Skeletal muscle tissue (tissue), 4 donors: Measurements from ENCODE around the gene DNAJC6. TPM values are rescaled to one million over a fixed set of nuclear protein-coding genes. Genes with fewer than 3 reads are reported as not detected.

ENCODE experiments used
- H3K27ac ChIP-seq: one replicate; pipeline ENCODE4 v1.7.0; 2013; ENCODE audit warnings: mild to moderate bottlenecking, low read depth, low read length, inconsistent platforms
- H3K27me3 ChIP-seq, 3 donors: one replicate each; pipeline ENCODE4 v1.7.0; 2013; ENCODE audit warnings: low read length in 3 of 3; ENCODE audit not compliant: control insufficient read depth in 3 of 3, insufficient read depth in 3 of 3
- H3K36me3 ChIP-seq, 3 donors: one replicate each; pipeline ENCODE4 v1.7.0; 2013; ENCODE audit warnings: low read length in 3 of 3; ENCODE audit not compliant: control insufficient read depth in 3 of 3, insufficient read depth in 3 of 3
- H3K4me1 ChIP-seq, 3 donors: one replicate each; pipeline ENCODE4 v1.7.0; 2013; ENCODE audit warnings: low read length in 3 of 3, mild to moderate bottlenecking in 3 of 3; ENCODE audit not compliant: control insufficient read depth in 3 of 3, insufficient read depth in 3 of 3
- H3K4me3 ChIP-seq, 3 donors: one replicate each; pipeline ENCODE4 v1.7.0; 2013; ENCODE audit warnings: low read length in 3 of 3
- H3K9ac ChIP-seq, 3 donors: one replicate each; pipeline ENCODE4 v1.7.0; 2013; ENCODE audit warnings: low read length in 3 of 3, mild to moderate bottlenecking in 3 of 3, moderate library complexity in 2 of 3, low read depth in 1 of 3
- H3K9me3 ChIP-seq, 3 donors: one replicate each; pipeline ENCODE4 v1.7.0; 2013; ENCODE audit warnings: low read length in 3 of 3; ENCODE audit not compliant: control insufficient read depth in 3 of 3
- total RNA-seq: library from RNA; depleted of rRNA; stranded (reverse); fragments of >200 nt; gene quantifications from one replicate; pipeline ENCODE4 v1.2.3, GENCODE V29; 2014
- donor health status: Osteomylitis.

Gene DNAJC6
- total RNA-seq: 2.6 TPM

DNA sequence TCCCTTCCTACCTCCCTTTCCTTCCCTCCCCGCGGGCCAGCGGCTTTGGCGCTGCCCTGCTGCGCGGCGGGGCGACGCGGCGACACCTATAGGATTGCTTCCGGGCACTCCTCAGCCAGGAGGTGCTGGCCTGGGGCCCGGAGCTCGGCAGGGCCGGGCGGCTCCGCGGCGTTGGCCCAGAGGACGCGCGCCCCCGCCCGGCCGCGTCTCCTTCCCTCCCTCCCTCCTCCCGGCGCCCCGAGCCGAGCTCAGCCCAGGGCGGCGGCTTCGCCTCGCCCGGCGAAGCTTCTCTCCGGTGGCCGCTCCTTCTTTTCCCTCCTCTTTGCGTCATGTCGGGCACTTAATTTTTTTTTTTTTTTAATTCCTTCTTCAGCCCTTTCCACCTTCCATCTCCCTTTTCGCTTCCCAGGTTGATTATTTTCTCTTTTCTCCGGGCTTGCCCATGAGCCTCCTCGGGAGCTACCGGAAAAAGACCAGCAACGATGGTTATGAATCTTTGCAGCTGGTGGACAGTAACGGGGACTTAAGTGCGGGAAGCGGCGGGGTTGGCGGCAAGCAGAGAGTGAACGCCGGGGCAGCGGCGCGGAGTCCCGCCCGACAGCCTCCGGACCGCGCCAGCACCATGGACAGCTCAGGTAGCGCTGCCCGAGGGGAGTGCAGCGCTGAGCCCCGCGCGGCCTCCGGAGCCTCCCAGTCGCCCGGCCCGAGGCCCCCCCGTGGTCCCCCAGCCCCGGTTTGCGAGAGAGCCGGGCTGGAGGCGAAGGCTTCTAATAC is at the start of gene DNAJC6:
TSS of gene DNAJC6 (plus strand) at position 240 of the 774 bp plus-strand sequence. CDS start at position 443, 203 bp downstream.
- H3K27ac ChIP-seq: no peak within 1 kb of the TSS
- H3K27me3 ChIP-seq: peaks cover 4 to 16% (median 15%) of the 10 kb centered on the region in 3 donors
- H3K9ac ChIP-seq: no peak within 1 kb of the TSS
- no peaks in the 10 kb centered on the region for H3K36me3 ChIP-seq
- H3K4me3 ChIP-seq: peak within 1 kb of the TSS in 1 of 3 donors; percentile 41
- H3K4me1 ChIP-seq: peaks cover 0 to 3% (median 0%) of the 10 kb centered on the region in 3 donors
- H3K9me3 ChIP-seq: no peaks in the 10 kb centered on the region

- no peak overlapping the region for H3K27ac ChIP-seq
- no peaks in the 10 kb centered on the region for H3K36me3 ChIP-seq
- H3K27me3 ChIP-seq: peaks cover 0 to 5% (median 4%) of the 10 kb centered on the region in 3 donors
- no peak overlapping the region for H3K9ac ChIP-seq
- no peak overlapping the region for H3K4me3 ChIP-seq
- H3K9me3 ChIP-seq: no peaks in the 10 kb centered on the region
- H3K4me1 ChIP-seq: peaks cover 8 to 10% (median 9%) of the 10 kb centered on the region in 3 donors
Measured at GRCh38 chr1:65259816-65260215, 49.5 kb upstream of the DNAJC6 start.

- Histone ChIP-seq H3K9me3 (no peaks in the 10 kb centered on the region), H3K27ac (no peak overlapping the region), H3K4me3 (no peak overlapping the region), H3K36me3 (no peaks in the 10 kb centered on the region), H3K27me3 (peaks cover 0 to 13% (median 5%) of the 10 kb centered on the region in 3 donors), H3K4me1 (peaks cover 8 to 12% (median 8%) of the 10 kb centered on the region in 3 donors), H3K9ac (no peak overlapping the region)
Measured at GRCh38 chr1:65260851-65261473, 48.4 kb upstream of the DNAJC6 start.

DNA sequence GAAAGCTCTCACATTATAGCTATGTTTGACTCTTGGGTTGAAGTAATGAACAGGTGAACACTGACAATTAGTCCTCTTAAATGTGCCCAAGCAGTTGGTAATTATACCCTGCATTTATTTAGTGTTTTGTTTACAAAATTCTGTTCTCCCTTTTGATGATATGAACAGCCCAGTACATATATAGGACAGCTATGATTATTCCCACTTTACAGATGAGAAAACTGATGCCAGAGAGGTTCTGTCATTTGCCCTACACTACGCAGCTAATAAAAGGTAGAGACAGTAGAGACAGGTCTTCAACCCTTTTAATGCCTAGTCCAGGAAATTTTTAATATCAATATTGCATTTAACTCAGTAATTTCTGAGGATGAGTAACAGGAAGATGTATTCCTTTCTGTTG is 46.1 kb upstream of the DNAJC6 start:
- no peaks in the 10 kb centered on the region for H3K9me3 ChIP-seq
- H3K4me1 ChIP-seq: peaks cover 8 to 13% (median 10%) of the 10 kb centered on the region in 3 donors
- peaks cover 4 to 17% (median 10%) of the 10 kb centered on the region in 3 donors for H3K27me3 ChIP-seq
- no peaks in the 10 kb centered on the region for H3K36me3 ChIP-seq
- no peak overlapping the region for H3K9ac ChIP-seq
- no peak overlapping the region for H3K27ac ChIP-seq
- H3K4me3 ChIP-seq: no peak overlapping the region

GRCh38 chr1:65264197-65264929 is 45.0 kb upstream of the DNAJC6 start:
- Histone ChIP-seq H3K27me3 (peaks cover 4 to 17% (median 10%) of the 10 kb centered on the region in 3 donors), H3K9ac (no peak overlapping the region), H3K4me3 (peak overlapping the region; percentile 50 to 60 (median 59)), H3K36me3 (no peaks in the 10 kb centered on the region), H3K27ac (no peak overlapping the region), H3K9me3 (no peaks in the 10 kb centered on the region), H3K4me1 (peaks cover 8 to 13% (median 10%) of the 10 kb centered on the region in 3 donors)

GRCh38 chr1:65265296-65265650 is 44.1 kb upstream of the DNAJC6 start:
- Histone ChIP-seq H3K9ac (peak overlapping the region in 2 of 3 donors; percentile 46 to 66), H3K9me3 (no peaks in the 10 kb centered on the region), H3K27ac (no peak overlapping the region), H3K4me1 (peaks cover 8 to 13% (median 10%) of the 10 kb centered on the region in 3 donors), H3K36me3 (no peaks in the 10 kb centered on the region), H3K27me3 (peaks cover 4 to 17% (median 10%) of the 10 kb centered on the region in 3 donors), H3K4me3 (peak overlapping the region; percentile 59 to 66 (median 64))

DNA sequence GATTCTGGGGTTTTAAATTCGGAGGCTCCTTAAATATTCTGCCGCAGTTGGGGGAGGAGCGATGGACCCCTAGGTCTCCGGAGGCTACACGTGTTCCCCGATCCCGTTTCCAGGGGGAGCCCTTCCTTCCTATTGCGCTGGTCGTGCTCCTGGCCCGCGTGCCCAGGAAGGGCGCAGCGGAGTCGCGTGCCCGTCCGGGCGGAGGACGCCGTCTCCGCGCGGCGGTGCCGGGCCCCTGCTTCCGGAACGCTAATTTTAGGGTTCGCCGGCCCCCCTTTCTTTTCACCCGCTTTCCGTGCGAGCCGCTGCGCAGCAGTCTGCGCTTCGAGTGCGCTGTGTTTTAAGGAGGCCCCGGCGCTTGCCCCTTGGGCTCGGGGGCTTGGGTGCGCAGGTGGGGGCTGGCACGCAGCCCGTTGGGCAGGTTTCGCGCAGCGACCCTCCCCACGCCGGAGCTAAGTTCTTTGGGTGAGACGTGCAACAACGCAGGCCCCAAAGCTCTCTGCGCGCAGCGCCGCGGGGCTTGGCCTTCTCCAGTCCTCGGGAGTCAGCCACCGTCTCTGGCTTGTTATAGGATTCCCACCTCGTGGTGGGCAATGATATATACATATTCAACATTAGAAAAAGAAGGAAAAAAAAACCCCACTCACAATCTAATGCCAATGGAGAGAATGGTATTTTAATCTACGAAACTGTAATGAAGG is 43.5 kb upstream of the DNAJC6 start:
- Histone ChIP-seq H3K27ac (no peak overlapping the region), H3K9me3 (no peaks in the 10 kb centered on the region), H3K9ac (peak overlapping the region in 2 of 3 donors; percentile 46 to 66), H3K27me3 (peaks cover 4 to 17% (median 10%) of the 10 kb centered on the region in 3 donors), H3K4me1 (peaks cover 8 to 13% (median 10%) of the 10 kb centered on the region in 3 donors), H3K36me3 (no peaks in the 10 kb centered on the region), H3K4me3 (peak overlapping the region; percentile 59 to 66 (median 64))

- Histone ChIP-seq H3K4me1 (peaks cover 8 to 13% (median 10%) of the 10 kb centered on the region in 3 donors), H3K27ac (no peak overlapping the region), H3K9me3 (no peaks in the 10 kb centered on the region), H3K4me3 (no peak overlapping the region), H3K36me3 (no peaks in the 10 kb centered on the region), H3K9ac (no peak overlapping the region), H3K27me3 (peaks cover 4 to 17% (median 10%) of the 10 kb centered on the region in 3 donors)
Measured at GRCh38 chr1:65266476-65266875, 42.9 kb upstream of the DNAJC6 start.

GRCh38 chr1:65267271-65267670 is 42.1 kb upstream of the DNAJC6 start:
- H3K9me3 ChIP-seq: no peaks in the 10 kb centered on the region
- H3K4me3 ChIP-seq: no peak overlapping the region
- H3K4me1 ChIP-seq: peaks cover 8 to 13% (median 10%) of the 10 kb centered on the region in 3 donors
- no peaks in the 10 kb centered on the region for H3K36me3 ChIP-seq
- no peak overlapping the region for H3K9ac ChIP-seq
- no peak overlapping the region for H3K27ac ChIP-seq
- peaks cover 4 to 17% (median 10%) of the 10 kb centered on the region in 3 donors for H3K27me3 ChIP-seq
